ENCODE data around the gene IMP3.

Gene IMP3

DNA sequence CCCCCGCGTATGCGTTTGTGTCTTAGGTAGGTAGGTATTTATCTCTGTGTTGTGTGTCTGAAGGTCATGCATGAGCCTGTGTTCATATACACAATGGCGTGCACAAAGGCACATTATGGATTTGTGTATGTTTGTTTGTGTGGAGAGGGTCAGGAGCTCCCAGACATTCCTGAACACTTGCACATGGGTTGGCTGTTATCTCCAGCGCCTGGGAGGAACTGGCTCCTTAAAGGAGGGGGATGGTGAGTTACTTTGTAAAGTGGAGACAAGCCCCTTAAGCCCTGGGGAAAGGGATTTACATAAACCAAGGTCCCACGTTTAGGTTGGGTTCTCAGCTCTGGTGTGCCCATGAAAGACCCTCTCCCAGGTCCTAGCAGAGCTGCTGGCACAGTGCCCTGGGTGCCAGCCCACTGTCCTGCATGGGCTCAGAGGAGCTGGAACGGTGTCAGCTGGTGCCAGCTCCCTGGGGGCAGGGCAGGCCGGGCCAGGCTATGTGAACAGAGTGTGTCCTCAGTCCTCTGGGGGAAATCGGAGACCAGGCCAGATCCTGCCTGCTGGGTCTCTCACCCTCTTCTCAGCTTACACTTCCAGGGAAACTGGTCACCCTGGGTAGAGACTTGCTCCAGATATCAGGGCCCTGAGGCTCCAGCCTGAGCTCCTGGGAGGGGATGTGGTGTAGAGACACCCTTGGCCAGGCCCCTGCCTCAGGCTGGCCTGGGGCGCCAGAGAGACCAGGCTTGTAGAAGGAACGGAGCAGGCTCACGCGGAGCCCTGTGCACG is 32.8 kb upstream of the IMP3 start:
- no peak for DNase-seq (ENCODE audit: low spot score)

- no peak for DNase-seq (ENCODE audit: low spot score)
These were observed 31.9 kb upstream of the IMP3 start for GRCh38 chr15:75671730-75672602.

- DNase-seq (ENCODE audit: low spot score) = no peak
These were observed 29.8 kb upstream of the IMP3 start for GRCh38 chr15:75669879-75670212.

DNA sequence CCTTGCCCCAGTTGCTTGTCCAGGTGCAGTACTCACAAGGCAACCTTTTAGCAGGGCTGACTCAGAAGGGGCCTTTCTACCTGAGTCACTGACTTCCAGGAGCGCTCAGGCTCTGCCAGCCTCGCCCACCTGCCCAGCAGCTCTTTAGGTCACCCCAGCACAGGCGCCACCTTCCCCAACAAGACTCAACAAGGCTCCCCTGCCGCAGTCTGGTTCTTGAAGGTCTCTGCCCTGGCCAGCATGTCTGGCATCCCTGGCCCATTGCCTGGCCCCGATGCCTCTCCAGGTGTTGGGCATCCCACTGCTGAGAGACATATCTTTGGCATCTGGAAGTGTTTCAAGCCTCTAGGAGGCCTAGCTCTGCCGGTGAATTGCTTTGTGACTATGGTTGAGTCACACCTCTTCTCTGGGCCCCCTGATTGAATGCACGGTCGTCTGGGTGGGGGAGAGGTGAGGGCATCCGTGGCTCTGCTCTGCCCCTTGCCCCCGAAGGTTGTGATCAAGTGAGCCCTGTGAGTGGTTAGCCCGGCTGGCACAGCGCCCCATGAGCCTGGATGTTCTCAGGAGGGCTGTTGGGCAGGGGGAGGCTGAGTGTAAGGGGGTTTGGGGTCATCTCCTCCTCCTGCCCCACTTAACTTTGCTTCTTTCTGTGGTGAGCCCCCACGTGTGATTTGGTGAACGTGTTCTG is 29.3 kb upstream of the IMP3 start:
- DNase-seq (ENCODE audit: low spot score) = no peak

DNA sequence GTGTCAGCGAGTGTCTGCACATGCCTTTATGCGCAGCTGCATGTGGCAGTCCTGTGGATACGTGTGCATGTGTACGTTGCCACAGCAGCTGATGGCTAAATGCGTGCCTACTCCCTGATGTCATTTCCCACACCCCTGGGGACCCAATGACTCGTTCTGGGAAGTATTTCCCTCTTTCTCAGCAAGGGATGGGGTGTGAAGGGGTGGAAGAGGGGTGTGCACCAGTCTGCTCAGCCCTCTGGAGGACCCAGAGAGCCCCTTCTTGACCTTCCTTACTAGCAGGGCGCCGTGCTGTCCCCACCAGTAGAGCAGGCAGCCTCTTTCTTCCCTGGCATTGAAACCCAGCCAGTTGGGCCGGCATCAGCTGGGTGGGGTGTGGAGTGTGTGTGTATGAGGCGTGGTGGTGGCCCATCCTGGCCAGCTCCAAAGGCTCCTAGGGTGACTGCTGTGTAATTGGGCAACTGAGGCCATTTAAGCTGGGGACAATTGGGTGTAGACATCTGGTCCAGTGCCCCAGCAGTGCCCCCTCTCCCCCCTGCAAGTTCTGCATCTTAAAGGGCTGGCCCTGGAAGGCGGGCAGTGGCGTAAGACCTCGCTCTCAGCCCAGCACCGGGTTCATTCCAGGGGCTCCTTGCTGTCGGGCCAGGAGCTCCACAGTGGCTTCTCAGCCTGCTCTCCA is 26.9 kb upstream of the IMP3 start:
- no peak for DNase-seq (ENCODE audit: low spot score)

DNA sequence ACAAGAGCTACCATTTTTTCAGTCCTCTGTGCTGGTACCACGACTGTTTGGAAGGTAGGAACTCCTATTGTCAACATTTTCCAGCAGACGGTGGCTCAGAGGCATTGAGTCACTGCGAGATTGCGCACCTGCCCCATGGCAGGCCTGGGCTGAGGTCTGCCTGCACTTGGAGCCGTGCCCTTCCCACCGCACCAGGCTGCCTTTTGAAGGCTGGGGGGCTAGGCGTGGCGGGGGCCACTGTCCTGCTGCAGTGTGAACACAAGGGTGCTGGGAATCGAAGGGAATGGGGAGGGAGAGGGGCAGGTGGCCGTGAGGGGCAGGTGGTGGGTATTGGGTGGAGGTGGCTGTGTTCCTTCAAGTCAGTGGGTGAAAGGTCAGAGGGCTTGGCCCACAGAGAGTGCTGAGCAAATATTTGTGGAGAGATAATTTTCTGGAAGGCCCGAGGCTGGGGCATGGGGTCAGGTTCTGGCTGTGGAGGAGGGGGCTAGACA is 24.0 kb upstream of the IMP3 start:
- no peak for DNase-seq (ENCODE audit: low spot score)

DNA sequence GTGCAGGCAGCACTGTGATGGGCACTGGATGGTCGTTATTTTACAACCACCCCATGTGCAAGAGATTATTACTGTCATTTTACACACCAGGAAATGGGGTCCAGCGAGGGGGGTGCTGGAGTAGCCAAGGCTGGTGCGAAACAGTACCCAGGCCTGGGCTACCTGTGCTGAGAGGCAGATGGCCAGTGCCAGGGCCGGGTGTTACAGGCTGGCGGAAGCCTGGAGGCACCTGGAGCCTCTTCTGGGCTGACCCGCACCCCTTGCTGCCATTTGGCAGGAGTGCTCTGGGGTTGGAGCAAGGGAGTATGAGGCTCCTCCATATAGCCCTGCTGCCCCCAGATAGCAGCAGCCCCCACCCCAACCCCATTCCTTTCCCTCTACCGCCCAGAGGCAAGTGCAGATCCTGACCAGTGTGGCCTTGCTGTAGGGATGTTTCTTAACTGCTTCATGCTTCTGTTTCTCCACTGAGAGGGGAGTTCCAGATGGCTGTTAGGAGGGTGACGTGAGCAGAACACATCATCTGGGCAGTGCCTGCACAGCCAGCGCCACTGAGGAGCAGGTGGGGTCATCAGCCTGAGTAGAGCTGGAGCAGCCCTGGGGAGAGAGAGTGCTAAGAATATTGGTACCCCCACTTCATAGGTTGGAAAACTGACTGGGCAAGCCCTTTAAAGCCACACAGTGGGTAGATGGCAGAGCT is 22.9 kb upstream of the IMP3 start:
- DNase-seq (ENCODE audit: low spot score) = peak; percentile 49

DNA sequence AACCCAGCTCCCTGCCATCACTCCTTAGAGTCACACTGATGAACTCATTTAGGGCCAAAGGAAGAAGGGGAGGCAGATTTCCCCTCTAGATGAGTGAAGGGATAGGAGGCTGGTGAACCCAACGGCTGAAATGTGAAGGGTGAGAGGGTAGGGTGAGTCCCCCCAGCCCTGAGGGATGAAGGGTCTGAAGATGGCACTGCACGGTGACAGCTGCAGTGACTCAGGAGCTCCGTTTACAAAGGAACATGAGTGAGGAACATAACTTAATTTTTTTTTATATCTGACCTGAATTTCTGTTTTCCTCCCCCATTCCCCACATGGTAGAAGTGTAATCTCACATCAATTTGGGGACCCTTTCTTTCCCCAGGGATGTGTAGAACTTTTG is 21.7 kb upstream of the IMP3 start:
- DNase-seq (ENCODE audit: low spot score) = no peak

DNA sequence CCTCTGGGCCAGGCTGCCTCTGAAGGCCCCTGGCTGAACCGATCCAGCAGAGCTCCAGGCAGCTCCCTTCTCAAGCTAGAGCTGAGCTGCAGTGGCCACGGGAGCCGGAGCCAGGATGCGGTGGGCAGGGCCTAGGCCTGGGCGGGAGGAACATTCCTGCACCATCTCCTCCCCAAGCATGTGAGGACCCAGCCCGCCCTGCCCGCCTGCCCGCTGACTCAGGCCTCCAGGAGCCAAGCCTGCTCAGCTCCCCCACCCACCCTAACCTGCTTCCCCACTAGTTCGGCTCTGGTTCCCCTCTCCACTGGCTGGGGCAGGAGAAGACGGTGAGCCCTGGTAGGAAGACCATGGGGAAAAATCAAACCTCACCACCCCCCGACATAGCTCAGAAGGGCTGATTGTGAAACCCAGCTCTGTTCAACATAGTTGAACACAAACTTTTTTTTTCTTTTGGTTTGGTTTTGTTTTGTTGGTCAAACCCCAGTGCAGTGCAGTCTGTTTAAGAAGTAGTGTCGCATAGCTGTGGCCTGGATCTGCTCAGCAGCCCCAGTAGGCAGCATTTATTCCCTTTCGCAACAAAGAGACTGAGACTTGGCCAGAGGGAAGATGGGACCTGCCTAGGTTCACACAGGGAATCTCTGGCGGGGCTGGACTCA is 21.2 kb upstream of the IMP3 start:
- no peak for DNase-seq (ENCODE audit: low spot score)

DNA sequence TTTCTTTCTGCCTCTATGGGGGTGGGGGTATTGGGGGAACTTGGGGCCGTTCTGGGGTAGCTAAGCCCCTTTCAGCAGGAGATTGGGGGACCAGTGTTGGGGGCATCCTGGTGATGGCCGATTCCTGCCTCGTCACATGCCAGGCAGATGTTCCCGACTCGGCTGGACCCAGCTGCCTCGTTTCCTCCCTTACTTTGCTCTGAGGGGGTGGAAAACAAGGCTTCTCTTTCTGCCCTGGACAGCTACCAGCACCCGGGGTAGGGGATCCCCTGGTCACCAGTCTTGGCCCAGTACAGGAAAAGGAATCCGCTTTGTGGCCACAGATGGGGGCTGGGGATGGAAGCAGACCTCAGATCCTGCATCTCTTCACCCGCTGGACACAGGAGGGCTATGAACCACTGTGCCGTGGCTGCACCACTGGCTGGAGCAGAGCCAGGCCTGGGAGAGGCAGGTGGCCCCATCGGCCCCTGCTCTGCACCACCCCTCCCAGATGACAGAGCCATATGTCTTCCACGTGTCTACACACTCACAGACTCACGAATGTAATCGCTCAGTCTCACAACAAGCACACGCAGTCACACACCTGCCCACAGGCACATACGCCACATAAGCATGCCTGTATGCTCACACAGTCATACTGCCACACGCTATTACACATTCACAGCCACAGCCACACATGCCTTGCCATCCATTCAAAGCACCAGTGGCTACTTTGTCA is 20.1 kb upstream of the IMP3 start:
- no peak for DNase-seq (ENCODE audit: low spot score)

- no peak for DNase-seq (ENCODE audit: low spot score)
These were observed 19.2 kb upstream of the IMP3 start for GRCh38 chr15:75659141-75659771.

GRCh38 chr15:75656813-75657212 is 16.8 kb upstream of the IMP3 start:
- no peak for DNase-seq (ENCODE audit: low spot score)

DNA sequence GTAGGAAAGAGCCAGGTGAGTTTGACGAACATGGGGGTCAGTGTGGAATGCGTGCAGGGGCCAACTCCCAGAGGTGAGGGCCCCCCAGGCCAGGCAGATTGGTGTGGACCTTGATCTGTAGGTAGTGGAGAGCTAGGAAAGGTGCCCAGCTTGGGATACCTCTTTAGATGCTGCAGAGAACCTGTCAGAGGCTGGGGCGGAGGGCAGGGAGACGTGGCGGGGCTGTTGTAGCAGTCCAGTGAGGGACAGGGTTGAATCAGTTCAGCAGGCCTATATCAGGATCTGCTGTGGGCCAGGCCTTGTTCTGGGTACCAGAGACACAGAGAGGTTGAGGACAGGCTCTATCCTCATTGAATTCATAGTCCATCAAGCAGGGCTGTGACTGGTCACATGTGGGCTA is 16.3 kb upstream of the IMP3 start:
- no peak for DNase-seq (ENCODE audit: low spot score)

GRCh38 chr15:75655931-75656330 is 15.9 kb upstream of the IMP3 start:
- DNase-seq (ENCODE audit: low spot score) = no peak

- DNase-seq (ENCODE audit: low spot score) = no peak
These were observed 14.3 kb upstream of the IMP3 start for GRCh38 chr15:75654201-75654907.

DNA sequence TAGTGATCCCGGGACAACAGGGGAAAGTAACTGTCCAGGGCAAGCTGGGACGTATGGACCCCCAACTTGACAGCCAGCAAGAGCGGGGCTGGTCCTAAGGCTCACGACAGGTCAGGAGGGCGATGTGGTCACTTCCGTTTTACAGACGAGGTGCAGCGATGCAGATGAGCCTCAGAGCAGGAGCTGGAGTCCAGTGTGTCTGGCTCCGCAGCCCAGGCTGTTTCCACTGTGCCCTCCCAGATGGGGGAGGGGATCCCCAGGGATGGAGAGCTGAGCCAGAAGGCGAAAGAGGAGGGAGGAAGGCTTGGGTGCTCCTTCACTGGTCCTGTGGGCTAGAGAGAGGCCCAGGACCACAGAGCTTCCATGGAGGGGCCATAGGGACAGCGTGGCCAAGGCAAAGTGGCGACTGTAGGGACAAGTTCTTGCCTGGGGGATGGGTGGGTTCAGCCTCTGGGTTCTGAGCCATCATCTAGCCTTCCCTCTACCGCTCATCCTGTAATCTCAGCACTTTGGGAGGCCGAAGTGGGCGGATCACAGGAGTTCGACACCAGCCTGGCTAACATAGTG is 13.4 kb upstream of the IMP3 start:
- no peak for DNase-seq (ENCODE audit: low spot score)

DNA sequence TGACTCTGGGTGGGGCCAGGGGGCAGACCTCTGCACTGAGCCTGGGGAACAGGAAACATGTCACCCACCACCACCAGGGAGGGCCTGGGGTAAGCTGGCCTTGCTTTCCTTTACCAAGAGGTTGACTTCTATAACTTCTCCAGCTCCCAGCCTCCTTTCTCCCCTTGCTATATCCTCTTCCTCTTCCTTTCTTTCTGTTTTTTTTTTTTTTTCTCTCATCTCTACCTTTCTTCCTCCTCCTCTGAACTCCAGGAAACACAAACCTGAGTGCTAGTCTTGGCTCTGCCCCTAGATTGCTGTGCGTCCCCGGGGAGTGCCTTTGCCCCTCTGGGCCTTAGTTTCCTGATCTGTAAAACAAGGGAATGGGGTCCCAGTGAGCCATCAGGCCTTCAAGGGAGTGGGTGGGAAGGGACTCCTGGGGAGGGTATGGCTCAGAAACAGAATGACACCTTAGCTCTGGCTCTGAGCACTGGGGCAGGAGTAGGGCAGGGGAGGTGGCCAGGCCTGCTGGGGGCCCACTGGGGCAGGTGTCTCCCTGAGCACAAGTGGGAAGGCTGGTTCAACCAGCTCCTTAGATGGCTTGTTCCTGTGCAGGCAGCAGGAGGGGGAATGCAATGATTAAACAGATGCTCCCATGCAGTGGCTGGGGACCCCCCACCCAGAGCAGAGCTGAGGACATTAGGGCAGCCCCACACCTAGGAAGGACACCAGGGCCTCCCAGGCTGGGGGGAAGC is 12.0 kb upstream of the IMP3 start:
- no peak for DNase-seq (ENCODE audit: low spot score)
